Colonic mucosa (tissue), 4 donors: Measurements from ENCODE around the gene TANGO6. TPM values are rescaled to one million over a fixed set of nuclear protein-coding genes. Genes with fewer than 3 reads are reported as not detected.

ENCODE experiments used
- DNase-seq: peaks from one replicate; pipeline ENCODE4 v3.0.0-alpha.2; 2020
- H3K27ac ChIP-seq: fragments of 200-600 bp; one replicate; pipeline ENCODE4 v1.8.0; 2021
- H3K27me3 ChIP-seq: fragments of 200-600 bp; one replicate; pipeline ENCODE4 v1.8.0; 2021
- H3K36me3 ChIP-seq: fragments of 200-600 bp; one replicate; pipeline ENCODE4 v1.8.0; 2021
- H3K4me1 ChIP-seq: fragments of 200-600 bp; one replicate; pipeline ENCODE4 v1.8.0; 2021; ENCODE audit warnings: mild to moderate bottlenecking
- H3K4me3 ChIP-seq: fragments of 200-600 bp; one replicate; pipeline ENCODE4 v1.8.0; 2021
- H3K9ac ChIP-seq, 2 donors: one replicate each; pipeline ENCODE4 v1.7.0; 2013; ENCODE audit warnings: control low read depth in 2 of 2, low read depth in 2 of 2, low read length in 2 of 2
- H3K9me3 ChIP-seq: fragments of 200-600 bp; one replicate; pipeline ENCODE4 v1.8.0; 2021
- intact Hi-C: fragments of 100-400 bp; cut with DNase I; formaldehyde crosslinking; loops from one replicate; pipeline ENCODE4 v1.14.1; 2022
- total RNA-seq, 2 donors: library from RNA; stranded (reverse); fragmentation: NEBNext Ultra II Directional in 1 of 2; extraction: Animal tissue kit (Norgen Biotek cat#: 25700) in 1 of 2; gene quantifications; one replicate each; pipeline ENCODE4 v1.2.1, GENCODE V29; 2021
- TF ChIP-seq, protein P1 (sequence below): fragments of 200-600 bp; IDR thresholded peaks from one replicate; pipeline ENCODE4 v1.8.0; 2022; ENCODE audit warnings: antibody characterized with exemption, mild to moderate bottlenecking
- donor health status: healthy.
- donor health status: DM: no; HTN: no; CAD: no.
- donor health status: DM: no; HTN: no; CAD: no.

The TANGO6 gene
- total RNA-seq, 2 donors from 2014 or later = 6.6 to 10.1 TPM

DNA sequence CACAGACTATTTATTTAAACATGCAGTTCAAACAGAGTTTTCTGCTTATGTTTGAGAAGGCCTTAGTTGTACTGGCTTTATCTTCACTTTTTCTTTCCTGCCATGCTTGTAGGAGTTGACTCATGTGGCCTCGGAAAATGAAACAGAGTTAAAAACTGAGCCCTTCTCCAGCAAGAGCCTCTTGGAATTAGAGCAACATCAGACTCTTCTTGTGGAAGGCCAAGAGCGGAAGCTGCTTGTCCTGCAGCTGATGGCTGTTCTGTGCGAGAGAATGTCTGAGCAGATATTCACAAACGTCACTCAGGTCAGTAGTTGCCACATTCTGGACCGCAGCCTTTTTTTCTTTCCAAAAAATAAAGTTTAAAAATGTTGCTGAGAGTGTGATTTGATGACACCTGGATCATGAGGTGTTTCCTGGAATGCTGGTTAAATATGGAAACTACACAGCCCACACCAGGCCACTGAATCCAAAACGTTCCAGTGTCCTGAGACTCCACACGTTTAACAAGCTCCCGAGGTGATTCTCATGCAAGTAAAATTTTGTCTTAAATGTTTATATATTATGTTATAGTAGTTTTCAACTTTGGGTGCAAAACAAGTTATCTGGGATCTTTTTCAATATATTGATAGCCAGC is 65.9 kb downstream of the TANGO6 start:
- no peaks in the 10 kb centered on the region for H3K36me3 ChIP-seq
- no peak for DNase-seq
- no peaks in the 10 kb centered on the region for H3K9me3 ChIP-seq
- H3K27ac ChIP-seq = no peak overlapping the region
- intact Hi-C loops = no loop called here
- H3K4me3 ChIP-seq = no peak overlapping the region
- no peak overlapping the region for H3K9ac ChIP-seq
- H3K4me1 ChIP-seq = no peaks in the 10 kb centered on the region
- TF ChIP-seq, protein P1, sequence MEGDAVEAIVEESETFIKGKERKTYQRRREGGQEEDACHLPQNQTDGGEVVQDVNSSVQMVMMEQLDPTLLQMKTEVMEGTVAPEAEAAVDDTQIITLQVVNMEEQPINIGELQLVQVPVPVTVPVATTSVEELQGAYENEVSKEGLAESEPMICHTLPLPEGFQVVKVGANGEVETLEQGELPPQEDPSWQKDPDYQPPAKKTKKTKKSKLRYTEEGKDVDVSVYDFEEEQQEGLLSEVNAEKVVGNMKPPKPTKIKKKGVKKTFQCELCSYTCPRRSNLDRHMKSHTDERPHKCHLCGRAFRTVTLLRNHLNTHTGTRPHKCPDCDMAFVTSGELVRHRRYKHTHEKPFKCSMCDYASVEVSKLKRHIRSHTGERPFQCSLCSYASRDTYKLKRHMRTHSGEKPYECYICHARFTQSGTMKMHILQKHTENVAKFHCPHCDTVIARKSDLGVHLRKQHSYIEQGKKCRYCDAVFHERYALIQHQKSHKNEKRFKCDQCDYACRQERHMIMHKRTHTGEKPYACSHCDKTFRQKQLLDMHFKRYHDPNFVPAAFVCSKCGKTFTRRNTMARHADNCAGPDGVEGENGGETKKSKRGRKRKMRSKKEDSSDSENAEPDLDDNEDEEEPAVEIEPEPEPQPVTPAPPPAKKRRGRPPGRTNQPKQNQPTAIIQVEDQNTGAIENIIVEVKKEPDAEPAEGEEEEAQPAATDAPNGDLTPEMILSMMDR = no peak
- no peaks in the 10 kb centered on the region for H3K27me3 ChIP-seq

DNA sequence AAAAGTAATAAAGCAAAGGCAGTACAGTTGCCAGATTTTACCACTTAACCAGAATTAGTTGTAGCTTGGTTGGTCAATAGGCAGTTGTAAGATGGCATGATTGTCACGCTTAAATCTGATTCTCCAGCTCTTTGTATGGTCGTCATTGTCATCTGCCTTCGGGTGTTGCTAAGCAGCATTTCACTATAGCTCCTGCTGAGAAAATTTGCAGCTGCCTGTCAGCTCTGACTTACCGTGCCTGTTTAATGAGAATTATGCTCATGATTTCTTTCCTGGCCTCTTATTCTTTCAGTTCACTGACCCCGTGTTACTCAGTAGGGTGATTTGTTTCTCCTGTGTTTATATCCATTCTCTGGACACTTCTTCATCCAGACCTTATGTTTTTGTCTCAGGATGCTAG is 66.7 kb downstream of the TANGO6 start:
- Histone ChIP-seq H3K4me3 (no peak overlapping the region), H3K36me3 (no peaks in the 10 kb centered on the region), H3K9ac (no peak overlapping the region), H3K9me3 (no peaks in the 10 kb centered on the region), H3K27ac (no peak overlapping the region), H3K27me3 (no peaks in the 10 kb centered on the region), H3K4me1 (no peaks in the 10 kb centered on the region)
- intact Hi-C loops = no loop called here
- TF ChIP-seq, protein P1 = no peak
- DNase-seq = no peak

DNA sequence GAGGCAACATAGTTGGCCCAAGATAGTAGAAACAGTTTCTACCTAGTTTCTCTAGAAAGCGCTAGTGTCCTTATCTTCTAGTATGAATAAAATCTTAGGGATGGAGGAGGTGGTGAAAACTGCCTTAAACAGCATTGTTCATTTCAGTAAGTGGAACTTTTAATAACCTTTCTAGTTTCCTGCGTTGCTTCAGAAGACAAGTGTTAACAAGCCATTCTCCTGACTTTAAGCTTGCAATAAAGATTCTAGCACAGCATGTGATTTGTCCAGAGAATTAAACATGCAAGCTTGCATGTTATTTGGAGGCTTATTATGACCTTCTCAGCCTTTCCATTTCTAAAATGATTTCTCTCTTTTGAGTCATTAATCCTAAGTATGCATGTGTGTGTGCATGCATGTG is 72.3 kb downstream of the TANGO6 start:
- Histone ChIP-seq H3K4me1 (no peaks in the 10 kb centered on the region), H3K4me3 (no peak overlapping the region), H3K27ac (no peak overlapping the region), H3K9ac (no peak overlapping the region), H3K27me3 (no peaks in the 10 kb centered on the region), H3K9me3 (no peaks in the 10 kb centered on the region), H3K36me3 (no peaks in the 10 kb centered on the region)
- no peak for DNase-seq
- intact Hi-C loops = no loop called here
- TF ChIP-seq, protein P1 = no peak

DNA sequence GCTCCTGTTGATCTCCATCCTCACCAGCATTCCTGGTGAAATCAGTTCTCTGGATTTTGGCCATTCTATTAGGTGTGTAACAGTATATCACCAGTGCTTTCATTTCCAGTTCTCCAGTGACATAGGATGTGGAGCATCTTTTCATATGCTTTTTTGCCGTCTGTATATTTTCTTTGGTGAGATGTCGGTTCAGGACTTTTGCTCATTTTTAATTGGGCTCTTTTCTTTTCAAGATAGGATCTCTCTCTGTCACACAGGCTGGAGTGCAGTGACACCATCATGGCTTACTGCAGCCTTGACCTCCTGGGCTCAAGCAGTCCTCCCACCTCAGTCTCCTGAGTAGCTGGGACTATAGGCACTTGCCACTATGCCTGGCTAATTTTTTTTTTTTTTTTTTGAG is 74.2 kb downstream of the TANGO6 start:
- intact Hi-C loops = no loop called here

DNA sequence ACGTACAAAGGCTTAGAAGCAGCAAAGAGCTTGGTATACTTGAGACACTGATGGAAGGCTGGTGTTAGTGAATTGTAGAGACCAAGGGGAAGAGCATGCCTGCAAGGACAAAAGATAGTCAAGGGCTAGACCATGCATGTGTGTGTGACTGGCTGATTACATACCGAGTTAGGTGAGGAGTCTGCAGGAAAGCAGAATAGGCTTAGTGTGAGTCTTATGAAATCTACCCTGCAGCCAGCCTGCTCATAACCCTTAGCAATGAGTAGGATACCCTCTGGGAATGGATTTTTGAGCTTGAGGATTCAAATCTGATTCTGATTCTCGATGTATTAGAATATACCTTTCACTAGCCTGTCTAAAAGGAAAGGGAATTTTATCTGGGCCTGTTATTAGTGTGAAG is 77.0 kb downstream of the TANGO6 start:
- TF ChIP-seq, protein P1 = no peak
- H3K9me3 ChIP-seq = no peaks in the 10 kb centered on the region
- no peak overlapping the region for H3K4me3 ChIP-seq
- intact Hi-C loops = no loop called here
- no peaks in the 10 kb centered on the region for H3K36me3 ChIP-seq
- no peaks in the 10 kb centered on the region for H3K27me3 ChIP-seq
- no peak for DNase-seq
- H3K27ac ChIP-seq = no peak overlapping the region
- no peaks in the 10 kb centered on the region for H3K4me1 ChIP-seq
- no peak overlapping the region for H3K9ac ChIP-seq

More for the DNA sequence above, 74.2 kb downstream of the TANGO6 start:
- Histone ChIP-seq H3K4me3 (no peak overlapping the region), H3K9ac (no peak overlapping the region), H3K36me3 (no peaks in the 10 kb centered on the region), H3K9me3 (no peaks in the 10 kb centered on the region), H3K27ac (no peak overlapping the region), H3K27me3 (no peaks in the 10 kb centered on the region), H3K4me1 (no peaks in the 10 kb centered on the region)
- DNase-seq = no peak
- TF ChIP-seq, protein P1 = no peak
